Liver (tissue), 9 donors: ENCODE results near the gene ABCC8. TPM values are rescaled to one million over a fixed set of nuclear protein-coding genes. Genes with fewer than 3 reads are reported as not detected.

Experiments
- DNase-seq: peaks from one replicate; pipeline ENCODE4 v3.0.0-alpha.2; 2017; ENCODE audit warnings: low spot score
- H3K27ac ChIP-seq, 2 donors: one replicate each; pipeline ENCODE4 v1.7.0; 2013; ENCODE audit warnings: inconsistent platforms in 2 of 2, low read length in 2 of 2, control low read depth in 1 of 2, low read depth in 1 of 2, mild to moderate bottlenecking in 1 of 2
- H3K27me3 ChIP-seq, 4 donors: one replicate each; pipeline versions ENCODE4 v1.6.1 to v1.7.0; 2013; ENCODE audit warnings: low read length in 3 of 4, inconsistent platforms in 1 of 4, mild to moderate bottlenecking in 1 of 4, moderate library complexity in 1 of 4; ENCODE audit not compliant: control insufficient read depth in 4 of 4, insufficient read depth in 4 of 4
- H3K36me3 ChIP-seq, 4 donors: one replicate each; pipeline versions ENCODE4 v1.6.1 to v1.7.0; 2013; ENCODE audit warnings: low read length in 3 of 4, mild to moderate bottlenecking in 3 of 4, low read depth in 1 of 4, moderate library complexity in 1 of 4; ENCODE audit not compliant: control insufficient read depth in 4 of 4, insufficient read depth in 3 of 4
- H3K4me1 ChIP-seq, 4 donors: one replicate each; pipeline versions ENCODE4 v1.6.1 to v1.7.0; 2013; ENCODE audit warnings: low read length in 3 of 4, mild to moderate bottlenecking in 3 of 4, moderate library complexity in 1 of 4; ENCODE audit not compliant: control insufficient read depth in 4 of 4, insufficient read depth in 4 of 4
- H3K4me3 ChIP-seq, 3 donors: one replicate each; pipeline versions ENCODE4 v1.6.1 to v1.7.0; 2013; ENCODE audit warnings: low read length in 3 of 3, control low read depth in 1 of 3, low read depth in 1 of 3, mild to moderate bottlenecking in 1 of 3
- H3K9ac ChIP-seq, 2 donors: one replicate each; pipeline ENCODE4 v1.7.0; 2013; ENCODE audit warnings: low read length in 2 of 2, mild to moderate bottlenecking in 2 of 2, moderate library complexity in 2 of 2, control low read depth in 1 of 2, low read depth in 1 of 2
- H3K9me3 ChIP-seq, 4 donors: one replicate each; pipeline versions ENCODE4 v1.6.1 to v1.7.0; 2013; ENCODE audit warnings: low read length in 3 of 4; ENCODE audit not compliant: control insufficient read depth in 4 of 4
- ATF3 ChIP-seq: IDR thresholded peaks from 2 replicates; pipeline ENCODE4 v1.6.1; 2016; ENCODE audit warnings: antibody characterized with exemption
- CTCF ChIP-seq: fragments of 150-350 bp; IDR thresholded peaks from 2 replicates; pipeline ENCODE4 v1.5.1; 2017; ENCODE audit warnings: improper control_type of control experiment, low read depth, low read length; ENCODE audit not compliant: missing input control
- EGR1 ChIP-seq, 2 donors: IDR thresholded peaks; 2 replicates each; pipeline ENCODE4 v1.6.1; 2016 to 2018; ENCODE audit warnings: antibody characterized with exemption in 2 of 2, low read depth in 2 of 2
- FOXA1 ChIP-seq: IDR thresholded peaks from 2 replicates; pipeline ENCODE4 v1.6.1; 2016; ENCODE audit warnings: antibody characterized with exemption
- FOXA2 ChIP-seq: IDR thresholded peaks from 2 replicates; pipeline ENCODE4 v1.6.1; 2016; ENCODE audit warnings: antibody characterized with exemption
- HNF4A ChIP-seq, 2 donors: conservative IDR thresholded peaks; 2 replicates each; pipeline ENCODE4 v1.6.1; 2016; ENCODE audit warnings: antibody characterized with exemption in 2 of 2, mild to moderate bottlenecking in 2 of 2
- HNF4G ChIP-seq: IDR thresholded peaks from 2 replicates; pipeline ENCODE4 v1.6.1; 2016; ENCODE audit warnings: antibody characterized with exemption
- JUND ChIP-seq, 2 donors: IDR thresholded peaks; 2 replicates each; pipeline ENCODE4 v1.6.1; 2016; ENCODE audit warnings: antibody characterized with exemption in 2 of 2
- NR2F2 ChIP-seq: IDR thresholded peaks from 2 replicates; pipeline ENCODE4 v1.6.1; 2016; ENCODE audit warnings: antibody characterized with exemption
- RAD21 ChIP-seq, 2 donors: IDR thresholded peaks; 2 replicates each; pipeline ENCODE4 v1.6.1; 2016; ENCODE audit warnings: antibody characterized with exemption in 2 of 2, mild to moderate bottlenecking in 2 of 2
- REST ChIP-seq: IDR thresholded peaks from 2 replicates; pipeline ENCODE4 v1.6.1; 2016; ENCODE audit warnings: antibody characterized with exemption, mild to moderate bottlenecking
- SP1 ChIP-seq: IDR thresholded peaks from 2 replicates; pipeline ENCODE4 v1.6.1; 2018; ENCODE audit warnings: antibody characterized with exemption, mild to moderate bottlenecking
- YY1 ChIP-seq: IDR thresholded peaks from 2 replicates; pipeline ENCODE4 v1.6.1; 2016; ENCODE audit warnings: antibody characterized with exemption, mild to moderate bottlenecking
- ZBTB33 ChIP-seq: IDR thresholded peaks from 2 replicates; pipeline ENCODE4 v1.6.1; 2016; ENCODE audit warnings: antibody characterized with exemption
- WGBS: extraction: QIAGEN DNeasy Blood & Tissue Kit; methylation state at CpG from one replicate; pipeline ENCODE4 v1.1.7; 2013; 5-methylcytosine and 5-hydroxymethylcytosine counted together
- polyA plus RNA-seq, 2 donors: library from polyadenylated mRNA; stranded (reverse) in 1 of 2; unstranded in 1 of 2; fragments of 200-250 nt in 1 of 2; fragments of >200 nt in 1 of 2; fragmentation: Nextera tagmentation in 1 of 2; extraction: Ambion mirVana in 1 of 2; gene quantifications; one replicate each; pipeline versions ENCODE4 v1.2.1 to v1.2.3, GENCODE V29; 2013 to 2015
- total RNA-seq, 2 donors: library from RNA; depleted of rRNA; stranded (reverse); fragments of >200 nt; gene quantifications; one replicate each; pipeline ENCODE4 v1.2.3, GENCODE V29; 2014
- donor health status: healthy.
- donor health status: healthy.
- donor health status: healthy.
- donor health status: healthy.
- donor health status: healthy.

The ABCC8 gene
- total and polyA plus RNA-seq, 4 donors: 0.16 to 0.25 TPM; not detected in 2

GRCh38 chr11:17421781-17422180 is 54.9 kb downstream of the ABCC8 start:
- Histone ChIP-seq H3K4me3 (no peak overlapping the region), H3K36me3 (no peaks in the 10 kb centered on the region), H3K4me1 (no peaks in the 10 kb centered on the region), H3K9ac (no peak overlapping the region), H3K9me3 (no peaks in the 10 kb centered on the region), H3K27me3 (peaks cover 0 to 11% (median 2%) of the 10 kb centered on the region in 4 donors), H3K27ac (no peak overlapping the region)
- 66% methylated on average over 4 of the region's 4 CpGs for WGBS
- TF ChIP-seq JUND (IDR thresholded peaks at IDR 0.05) (no peak), ATF3 (no peak), CTCF (no peak), YY1 (no peak), FOXA1 (no peak), RAD21 (IDR thresholded peaks at IDR 0.05) (no peak), ZBTB33 (no peak), REST (no peak), SP1 (no peak)
- no peak for DNase-seq

- DNase-seq: no peak
- 61% methylated on average over 2 of the region's 2 CpGs for WGBS
- no peak overlapping the region for H3K4me3 ChIP-seq
These were observed 58.1 kb downstream of the ABCC8 start for GRCh38 chr11:17418444-17419081.

More at GRCh38 chr11:17418444-17419081, 58.1 kb downstream of the ABCC8 start:
- Histone ChIP-seq H3K27me3 (peaks cover 0 to 11% (median 2%) of the 10 kb centered on the region in 4 donors), H3K9ac (no peak overlapping the region), H3K4me1 (peaks cover 0 to 2% (median 0%) of the 10 kb centered on the region in 4 donors), H3K36me3 (no peaks in the 10 kb centered on the region), H3K27ac (no peak overlapping the region), H3K9me3 (no peaks in the 10 kb centered on the region)
- TF ChIP-seq EGR1 (IDR thresholded peaks at IDR 0.05; ENCODE audit: low read depth in 2 of 2) (no peak), REST (no peak), FOXA2 (no peak), FOXA1 (no peak), HNF4A (conservative IDR thresholded peaks at IDR 0.05) (no peak), HNF4G (no peak), JUND (IDR thresholded peaks at IDR 0.05) (no peak), NR2F2 (no peak), YY1 (no peak), ZBTB33 (no peak)
